AG10803 (cell line): Measurements from ENCODE around the gene VSIG10L2.
A peak's percentile ranks its signal among the peaks of the same experiment; 100 is the strongest.

ENCODE experiments used
- DNase-seq: peaks from one replicate; pipeline ENCODE4 v3.0.0; 2010; ENCODE audit warnings: low read depth
- H3K4me3 ChIP-seq: 2 replicates; pipeline ENCODE4 v1.5.1; 2011; ENCODE audit warnings: mild to moderate bottlenecking, low read length, control low read depth
- TF ChIP-seq, protein P1 (sequence below): conservative IDR thresholded peaks from 2 replicates; pipeline ENCODE4 v1.5.1; 2011; ENCODE audit warnings: mild to moderate bottlenecking, low read length, control low read depth, inconsistent platforms

Gene VSIG10L2

GRCh38 chr11:125938418-125938817 is 7.4 kb upstream of the VSIG10L2 start:
- no peak overlapping the region for H3K4me3 ChIP-seq
- TF ChIP-seq, protein P1, sequence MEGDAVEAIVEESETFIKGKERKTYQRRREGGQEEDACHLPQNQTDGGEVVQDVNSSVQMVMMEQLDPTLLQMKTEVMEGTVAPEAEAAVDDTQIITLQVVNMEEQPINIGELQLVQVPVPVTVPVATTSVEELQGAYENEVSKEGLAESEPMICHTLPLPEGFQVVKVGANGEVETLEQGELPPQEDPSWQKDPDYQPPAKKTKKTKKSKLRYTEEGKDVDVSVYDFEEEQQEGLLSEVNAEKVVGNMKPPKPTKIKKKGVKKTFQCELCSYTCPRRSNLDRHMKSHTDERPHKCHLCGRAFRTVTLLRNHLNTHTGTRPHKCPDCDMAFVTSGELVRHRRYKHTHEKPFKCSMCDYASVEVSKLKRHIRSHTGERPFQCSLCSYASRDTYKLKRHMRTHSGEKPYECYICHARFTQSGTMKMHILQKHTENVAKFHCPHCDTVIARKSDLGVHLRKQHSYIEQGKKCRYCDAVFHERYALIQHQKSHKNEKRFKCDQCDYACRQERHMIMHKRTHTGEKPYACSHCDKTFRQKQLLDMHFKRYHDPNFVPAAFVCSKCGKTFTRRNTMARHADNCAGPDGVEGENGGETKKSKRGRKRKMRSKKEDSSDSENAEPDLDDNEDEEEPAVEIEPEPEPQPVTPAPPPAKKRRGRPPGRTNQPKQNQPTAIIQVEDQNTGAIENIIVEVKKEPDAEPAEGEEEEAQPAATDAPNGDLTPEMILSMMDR = no peak
- DNase-seq = no peak

DNA sequence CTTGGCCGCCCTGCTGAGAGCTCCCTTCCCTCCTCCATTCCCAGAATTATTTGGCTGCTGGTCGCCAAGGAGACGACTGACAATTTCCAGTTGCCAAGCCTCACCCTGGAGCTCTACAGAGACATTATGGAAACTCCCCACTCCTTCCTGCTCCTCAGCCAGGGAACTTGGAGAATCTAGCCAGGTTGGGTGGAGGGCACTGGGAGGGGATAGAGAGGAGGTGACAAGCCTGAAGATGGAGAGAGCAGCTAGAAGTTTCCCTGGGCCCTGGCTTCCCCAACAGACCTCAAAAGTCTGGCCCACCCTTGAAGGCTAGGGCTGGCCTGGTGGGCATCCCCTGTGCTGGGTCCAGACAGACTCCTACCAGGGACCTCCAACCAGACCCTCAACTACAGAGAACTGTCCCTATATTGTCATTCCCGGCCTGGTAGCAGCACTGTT is 6.7 kb upstream of the VSIG10L2 start:
- TF ChIP-seq, protein P1 = no peak
- DNase-seq = no peak

DNA sequence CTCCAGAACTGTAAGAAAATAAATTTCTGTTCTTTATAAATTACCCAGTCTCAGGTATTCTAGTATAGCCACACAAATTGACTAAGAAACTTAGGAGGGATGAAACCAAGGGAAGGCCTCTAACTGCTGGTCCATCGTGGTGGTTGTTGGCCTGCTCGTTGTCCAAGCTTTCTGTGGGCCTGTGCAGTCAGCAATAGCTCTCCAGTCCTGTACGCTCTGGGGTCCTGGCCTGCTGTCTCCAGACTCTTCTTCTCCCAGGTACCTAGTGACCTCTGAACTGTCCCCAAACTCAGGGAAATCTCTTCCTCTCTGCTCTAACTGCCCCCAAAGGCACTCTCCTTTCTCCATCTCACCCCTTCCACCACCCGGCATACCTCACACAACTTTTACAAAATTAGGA is 5.7 kb upstream of the VSIG10L2 start:
- DNase-seq = no peak
- H3K4me3 ChIP-seq = no peak overlapping the region
- TF ChIP-seq, protein P1 = no peak

More for the DNA sequence above, 6.7 kb upstream of the VSIG10L2 start:
- no peak overlapping the region for H3K4me3 ChIP-seq

DNA sequence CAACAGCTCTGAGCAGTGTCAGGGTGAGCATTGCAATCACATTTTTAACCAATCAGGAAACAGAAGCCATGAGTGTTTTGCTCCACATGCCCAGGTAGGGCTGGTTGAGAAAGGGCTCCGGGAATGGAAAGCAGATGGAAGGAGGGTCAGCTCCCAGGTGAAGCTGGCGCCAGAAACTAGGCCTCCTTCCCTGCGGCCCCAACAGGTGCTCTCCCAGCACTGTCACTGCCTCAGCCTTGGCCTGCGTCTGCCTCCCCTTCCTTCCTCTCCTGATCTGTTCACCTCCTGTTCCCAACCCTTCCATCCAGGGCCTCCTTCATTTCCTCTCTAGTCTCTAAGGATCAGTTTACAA is 4.6 kb upstream of the VSIG10L2 start:
- no peak overlapping the region for H3K4me3 ChIP-seq
- TF ChIP-seq, protein P1 = no peak
- no peak for DNase-seq

DNA sequence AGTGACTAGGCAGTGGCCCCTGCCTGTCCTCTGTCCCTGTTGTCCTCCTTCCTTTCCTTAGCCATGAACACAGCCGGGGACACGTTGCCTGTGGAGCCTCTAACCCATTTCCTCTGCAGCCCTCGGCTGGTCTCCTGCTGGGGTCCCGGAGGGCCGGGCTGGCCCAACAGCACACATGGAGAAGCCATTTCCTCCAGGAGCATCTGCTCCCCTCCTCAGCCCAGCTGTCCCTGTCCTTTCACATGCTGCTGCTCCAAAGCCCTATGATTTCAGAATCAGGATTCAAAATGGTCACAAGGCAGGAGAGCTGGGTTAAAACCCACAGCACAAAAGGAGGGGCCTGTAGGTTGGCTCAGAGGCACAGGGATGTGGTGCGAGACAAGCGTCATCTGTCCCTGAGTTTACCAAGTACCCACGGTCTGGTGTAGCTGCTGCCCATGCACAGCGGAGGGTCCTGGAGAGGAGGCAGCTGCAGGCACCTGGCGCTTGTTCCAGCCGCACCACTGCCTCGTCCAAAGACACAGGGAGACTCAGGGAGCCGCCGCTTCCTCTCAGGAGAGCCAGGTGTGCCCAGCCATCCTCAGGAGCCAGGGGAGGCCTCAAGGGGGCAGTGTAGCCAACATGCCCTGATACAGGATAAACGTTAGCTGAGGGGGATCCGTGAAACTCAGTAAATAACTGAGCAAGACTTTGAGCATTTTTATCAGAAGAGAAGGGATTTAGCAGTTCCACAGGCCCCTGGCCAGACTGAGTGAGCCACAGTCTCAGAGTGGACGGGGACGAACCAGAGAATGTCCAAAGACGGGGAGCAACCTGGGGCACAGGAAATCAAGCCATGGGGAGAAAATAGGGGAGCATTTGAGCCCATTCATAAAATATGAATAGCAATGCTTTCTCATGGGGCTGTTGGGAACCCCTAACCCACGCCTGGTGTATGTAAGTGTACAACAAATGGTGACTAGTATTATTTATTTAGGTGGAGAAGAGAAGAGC is 3.9 kb upstream of the VSIG10L2 start:
- no peak overlapping the region for H3K4me3 ChIP-seq
- TF ChIP-seq, protein P1 = peak; percentile 64
- DNase-seq = peak; percentile 11

DNA sequence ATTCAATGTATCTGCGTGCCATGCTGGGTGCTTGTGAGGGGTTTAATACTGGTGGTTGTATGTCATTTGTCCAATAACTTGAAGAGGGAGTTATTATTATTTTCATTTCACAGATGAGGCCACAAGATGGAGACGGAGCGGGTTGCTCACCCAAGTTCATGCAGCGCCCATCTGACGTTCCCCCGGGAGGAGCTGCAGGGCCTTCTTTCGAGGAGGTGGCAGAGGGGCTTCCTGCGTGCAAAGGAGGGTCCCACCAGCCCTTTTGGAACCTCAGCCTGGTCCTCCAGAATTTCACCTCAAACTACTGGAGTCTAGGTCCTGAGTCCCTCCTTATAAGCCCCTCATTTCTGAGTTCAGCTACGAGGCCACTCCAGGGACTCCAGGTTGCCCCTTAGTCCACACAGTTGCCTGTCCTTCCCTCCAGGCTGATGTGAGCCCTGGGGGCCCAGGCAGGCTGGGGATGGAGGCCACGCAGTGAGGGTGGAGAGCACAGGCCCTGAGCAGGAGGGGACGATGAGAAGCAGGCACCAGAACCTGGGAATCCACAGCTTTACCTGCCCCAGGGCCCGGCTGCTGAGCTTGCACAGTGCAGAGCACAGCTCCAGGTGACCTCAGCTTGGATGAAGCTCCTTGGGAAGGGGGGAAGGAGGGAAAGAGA is 2.9 kb upstream of the VSIG10L2 start:
- no peak for DNase-seq
- TF ChIP-seq, protein P1 = no peak

More for the DNA sequence above, 2.9 kb upstream of the VSIG10L2 start:
- H3K4me3 ChIP-seq = no peak overlapping the region
